GM06990 (cell line): Measurements from ENCODE around the gene UBA52.

Source experiments
- DNase-seq: peaks from one replicate; pipeline ENCODE4 v3.0.0-alpha.2; 2011; ENCODE audit not compliant: insufficient read length; ENCODE audit errors: extremely low read depth
- H3K27me3 ChIP-seq: replicated peaks from 2 replicates; pipeline ENCODE4 v1.6.0; 2011; ENCODE audit warnings: low read length; ENCODE audit not compliant: control insufficient read depth, insufficient read depth
- H3K36me3 ChIP-seq: 2 replicates; pipeline ENCODE4 v1.5.1; 2011; ENCODE audit warnings: low read length; ENCODE audit not compliant: control insufficient read depth, insufficient read depth
- H3K4me3 ChIP-seq: replicated peaks from 2 replicates; pipeline ENCODE4 v1.5.1; 2011; ENCODE audit warnings: low read depth, mild to moderate bottlenecking, control low read depth, low read length
- CTCF ChIP-seq: IDR thresholded peaks from 2 replicates; pipeline ENCODE4 v1.5.1; 2011; ENCODE audit warnings: low read length, control low read depth, mild to moderate bottlenecking, inconsistent platforms; ENCODE audit not compliant: insufficient read depth, poor library complexity, severe bottlenecking

UBA52 gene

GRCh38 chr19:18577365-18577914 is 5.8 kb downstream of the UBA52 start:
- TF ChIP-seq CTCF, result no peak
- DNase-seq, result no peak
- Histone ChIP-seq H3K36me3 (peaks cover 33% of the 10 kb centered on the region), H3K4me3 (no peak overlapping the region), H3K27me3 (no peaks in the 10 kb centered on the region)

GRCh38 chr19:18580311-18580710 is 8.7 kb downstream of the UBA52 start:
- no peaks in the 10 kb centered on the region for H3K27me3 ChIP-seq
- no peak for TF ChIP-seq CTCF
- no peak overlapping the region for H3K4me3 ChIP-seq
- peaks cover 18% of the 10 kb centered on the region for H3K36me3 ChIP-seq
- no peak for DNase-seq

- peaks cover 4% of the 10 kb centered on the region for H3K36me3 ChIP-seq
- no peaks in the 10 kb centered on the region for H3K27me3 ChIP-seq
- DNase-seq, result no peak
- H3K4me3 ChIP-seq, result no peak overlapping the region
- peak; percentile 18 for TF ChIP-seq CTCF
Observed at GRCh38 chr19:18586306-18586705, 14.6 kb downstream of the UBA52 start.

GRCh38 chr19:18587561-18587960 is 15.9 kb downstream of the UBA52 start:
- Histone ChIP-seq H3K27me3 (no peaks in the 10 kb centered on the region), H3K4me3 (no peak overlapping the region), H3K36me3 (peaks cover 4% of the 10 kb centered on the region)
- TF ChIP-seq CTCF, result no peak
- DNase-seq, result no peak

GRCh38 chr19:18587962-18588610 is 16.4 kb downstream of the UBA52 start:
- DNase-seq, result no peak
- no peaks in the 10 kb centered on the region for H3K27me3 ChIP-seq
- H3K36me3 ChIP-seq, result peaks cover 4% of the 10 kb centered on the region
- no peak for TF ChIP-seq CTCF
- H3K4me3 ChIP-seq, result peak overlapping the region; percentile 76
